Aorta (tissue), 5 donors: ENCODE results near the gene KLK4. TPM values are rescaled to one million over a fixed set of nuclear protein-coding genes. Genes with fewer than 3 reads are reported as not detected.

Experiments
- ATAC-seq: fragments of 200-7000 bp; cut with Tn5 transposase; one replicate; pipeline ENCODE4 v1.9.1; 2022; ENCODE audit warnings: moderate library complexity; ENCODE audit not compliant: low FRiP score
- DNase-seq, 2 donors: peaks; one replicate each; pipeline ENCODE4 v3.0.0-alpha.2; 2020
- H3K27ac ChIP-seq, 2 donors: one replicate each; pipeline ENCODE4 v1.5.1; 2013; ENCODE audit warnings: low read length in 2 of 2, mild to moderate bottlenecking in 2 of 2, moderate library complexity in 2 of 2, control low read depth in 1 of 2, inconsistent platforms in 1 of 2, low read depth in 1 of 2
- H3K27me3 ChIP-seq, 2 donors: one replicate each; pipeline ENCODE4 v1.6.1; 2013; ENCODE audit warnings: control low read depth in 1 of 2, low read length in 1 of 2, mild to moderate bottlenecking in 1 of 2, moderate library complexity in 1 of 2; ENCODE audit not compliant: insufficient read depth in 2 of 2, control insufficient read depth in 1 of 2
- H3K36me3 ChIP-seq, 2 donors: one replicate each; pipeline ENCODE4 v1.6.1; 2013; ENCODE audit warnings: control low read depth in 1 of 2, low read length in 1 of 2, mild to moderate bottlenecking in 1 of 2; ENCODE audit not compliant: insufficient read depth in 2 of 2, control insufficient read depth in 1 of 2
- H3K4me1 ChIP-seq, 2 donors: one replicate each; pipeline ENCODE4 v1.6.1; 2013; ENCODE audit warnings: low read length in 2 of 2, control low read depth in 1 of 2, mild to moderate bottlenecking in 1 of 2, moderate library complexity in 1 of 2; ENCODE audit not compliant: insufficient read depth in 2 of 2, control insufficient read depth in 1 of 2
- H3K4me3 ChIP-seq, 2 donors: one replicate each; pipeline ENCODE4 v1.5.1; 2013; ENCODE audit warnings: low read length in 2 of 2, control low read depth in 1 of 2, mild to moderate bottlenecking in 1 of 2
- H3K9me3 ChIP-seq: one replicate; pipeline ENCODE4 v1.6.1; 2013; ENCODE audit warnings: mild to moderate bottlenecking, low read length; ENCODE audit not compliant: control insufficient read depth
- WGBS, 2 donors: extraction: QIAGEN DNeasy Blood & Tissue Kit; methylation state at CpG; one replicate each; pipeline ENCODE4 v1.1.7; 2013; 5-methylcytosine and 5-hydroxymethylcytosine counted together
- intact Hi-C, 2 donors: fragments of 100-400 bp; cut with DNase I; formaldehyde crosslinking; loops; one replicate each; pipeline versions ENCODE4 v1.14.2 to v1.15.0; 2022
- polyA plus RNA-seq, 2 donors: library from polyadenylated mRNA; stranded (reverse); fragments of 200-250 nt; gene quantifications; one replicate each; pipeline ENCODE4 v1.2.3, GENCODE V29; 2013
- total RNA-seq, 2 donors: library from RNA; stranded (reverse); fragmentation: NEBNext Ultra II Directional; extraction: Animal tissue kit (Norgen Biotek cat#: 25700); gene quantifications; one replicate each; pipeline ENCODE4 v1.2.1, GENCODE V29; 2021
- donor health status: healthy with polysubstance abuse.
- donor health status: Bipolar disorder and iron deficiency.
- donor health status: DM: no; HTN: no; CAD: no.
- donor health status: DM: no; HTN: no; CAD: no.
- donor health status: DM: yes; HTN: yes; CAD: no.

Gene KLK4
- total and polyA plus RNA-seq, 4 donors = not detected

- DNase-seq = no peak
- Histone ChIP-seq H3K9me3 (peaks cover 8% of the 10 kb centered on the region), H3K27me3 (no peaks in the 10 kb centered on the region), H3K4me1 (no peaks in the 10 kb centered on the region), H3K27ac (no peak overlapping the region), H3K36me3 (no peaks in the 10 kb centered on the region), H3K4me3 (no peak overlapping the region)
- intact Hi-C loops = no loop called here
- 66 to 71% methylated on average over 2 of the region's 2 CpGs for WGBS, 2 donors
- no peak for ATAC-seq
Measured at GRCh38 chr19:50939596-50939995, 28.4 kb upstream of the KLK4 start.

DNA sequence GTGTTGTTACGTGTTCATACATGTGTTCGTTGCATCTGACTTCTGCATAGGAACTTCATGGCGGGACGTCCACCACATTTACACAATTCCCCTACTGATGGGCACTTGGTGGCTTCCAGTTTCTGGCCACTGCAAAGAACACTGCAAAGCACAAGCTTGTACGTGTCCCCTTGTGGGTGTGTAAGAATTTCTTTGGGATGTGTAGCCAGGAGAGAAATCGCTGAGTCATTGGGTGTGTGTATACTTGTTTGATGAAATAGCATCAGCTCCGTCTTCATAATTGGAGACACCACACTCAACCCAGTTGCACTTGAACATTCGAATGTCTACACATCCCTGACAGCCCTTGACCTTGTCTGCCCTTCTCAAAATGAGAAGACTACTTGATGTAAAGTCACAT is 22.4 kb upstream of the KLK4 start:
- H3K4me1 ChIP-seq = no peaks in the 10 kb centered on the region
- H3K36me3 ChIP-seq = no peaks in the 10 kb centered on the region
- DNase-seq = no peak
- H3K27ac ChIP-seq = no peak overlapping the region
- peaks cover 3% of the 10 kb centered on the region for H3K9me3 ChIP-seq
- no peak overlapping the region for H3K4me3 ChIP-seq
- H3K27me3 ChIP-seq = no peaks in the 10 kb centered on the region
- intact Hi-C loops = no loop called here
- WGBS, 2 donors = 74 to 75% methylated on average over 8 of the region's 8 CpGs
- no peak for ATAC-seq

DNA sequence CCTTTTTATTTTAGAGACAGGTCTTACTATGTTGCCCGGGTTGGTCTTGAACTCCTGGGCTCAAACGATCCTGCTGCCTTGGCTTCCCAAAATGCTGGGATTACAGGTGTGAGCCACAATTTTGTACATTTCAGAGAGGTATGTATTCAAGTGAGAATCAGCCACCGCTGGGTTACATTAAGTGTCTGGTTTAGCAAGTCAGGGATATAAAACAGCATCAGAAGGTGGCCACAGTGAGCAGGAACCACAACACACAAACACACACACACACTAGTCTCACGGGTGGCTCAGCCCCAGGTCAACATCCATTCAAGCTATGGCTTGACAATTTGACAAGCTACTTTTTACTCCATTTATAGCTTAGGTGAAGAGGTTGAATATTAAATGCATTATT is 21.5 kb upstream of the KLK4 start:
- ATAC-seq = no peak
- Histone ChIP-seq H3K4me1 (no peaks in the 10 kb centered on the region), H3K27ac (no peak overlapping the region), H3K4me3 (no peak overlapping the region), H3K36me3 (no peaks in the 10 kb centered on the region), H3K27me3 (no peaks in the 10 kb centered on the region), H3K9me3 (peaks cover 3% of the 10 kb centered on the region)
- intact Hi-C loops = no loop called here
- WGBS, 2 donors = 67 to 69% methylated on average over 4 of the region's 4 CpGs
- no peak for DNase-seq

GRCh38 chr19:50932018-50932689 is 21.0 kb upstream of the KLK4 start:
- no peaks in the 10 kb centered on the region for H3K4me1 ChIP-seq
- H3K27me3 ChIP-seq = no peaks in the 10 kb centered on the region
- H3K36me3 ChIP-seq = no peaks in the 10 kb centered on the region
- H3K27ac ChIP-seq = no peak overlapping the region
- no peak for DNase-seq
- intact Hi-C loops = no loop called here
- H3K9me3 ChIP-seq = peaks cover 3% of the 10 kb centered on the region
- no peak for ATAC-seq
- 73 to 80% methylated on average over 11 of the region's 11 CpGs for WGBS, 2 donors
- no peak overlapping the region for H3K4me3 ChIP-seq

DNA sequence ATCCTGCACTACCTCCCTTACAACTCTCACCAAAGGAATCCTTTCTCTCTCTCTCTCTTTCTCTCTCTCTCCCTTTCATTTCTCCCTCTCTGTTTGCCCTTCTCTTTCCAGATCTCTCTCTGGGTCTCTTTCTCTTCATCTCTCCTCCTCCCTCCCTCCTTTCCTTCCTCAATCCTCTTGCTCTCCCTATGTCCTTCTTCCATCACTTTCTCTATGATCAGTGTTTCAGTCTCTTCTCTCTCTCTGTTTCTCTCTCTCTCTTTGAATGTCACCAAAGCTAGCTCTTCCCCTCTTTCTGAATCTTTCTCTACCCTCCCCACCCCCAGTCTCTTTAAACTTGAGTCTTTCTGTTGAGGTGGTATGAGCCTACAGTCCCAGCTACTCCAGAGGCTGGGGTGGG is 19.8 kb upstream of the KLK4 start:
- H3K4me3 ChIP-seq = no peak overlapping the region
- intact Hi-C loops = no loop called here
- no peaks in the 10 kb centered on the region for H3K4me1 ChIP-seq
- no peaks in the 10 kb centered on the region for H3K36me3 ChIP-seq
- no peak for DNase-seq
- no peaks in the 10 kb centered on the region for H3K27me3 ChIP-seq
- ATAC-seq = no peak
- H3K27ac ChIP-seq = no peak overlapping the region
- no peaks in the 10 kb centered on the region for H3K9me3 ChIP-seq

- Histone ChIP-seq H3K4me1 (no peaks in the 10 kb centered on the region), H3K9me3 (no peaks in the 10 kb centered on the region), H3K27ac (no peak overlapping the region), H3K4me3 (no peak overlapping the region), H3K36me3 (no peaks in the 10 kb centered on the region), H3K27me3 (no peaks in the 10 kb centered on the region)
- ATAC-seq = no peak
- WGBS, 2 donors = 85 to 89% methylated on average over 5 of the region's 5 CpGs
- intact Hi-C loops = no loop called here
- no peak for DNase-seq
Measured at GRCh38 chr19:50928831-50929230, 17.6 kb upstream of the KLK4 start.

GRCh38 chr19:50926144-50926543 is 14.9 kb upstream of the KLK4 start:
- H3K27ac ChIP-seq = no peak overlapping the region
- H3K4me3 ChIP-seq = no peak overlapping the region
- no peaks in the 10 kb centered on the region for H3K36me3 ChIP-seq
- no peaks in the 10 kb centered on the region for H3K4me1 ChIP-seq
- H3K9me3 ChIP-seq = no peaks in the 10 kb centered on the region
- intact Hi-C loops = no loop called here
- ATAC-seq (no peak), DNase-seq (no peak)
- WGBS, 2 donors = 33 to 41% methylated on average over 11 of the region's 11 CpGs
- no peaks in the 10 kb centered on the region for H3K27me3 ChIP-seq

DNA sequence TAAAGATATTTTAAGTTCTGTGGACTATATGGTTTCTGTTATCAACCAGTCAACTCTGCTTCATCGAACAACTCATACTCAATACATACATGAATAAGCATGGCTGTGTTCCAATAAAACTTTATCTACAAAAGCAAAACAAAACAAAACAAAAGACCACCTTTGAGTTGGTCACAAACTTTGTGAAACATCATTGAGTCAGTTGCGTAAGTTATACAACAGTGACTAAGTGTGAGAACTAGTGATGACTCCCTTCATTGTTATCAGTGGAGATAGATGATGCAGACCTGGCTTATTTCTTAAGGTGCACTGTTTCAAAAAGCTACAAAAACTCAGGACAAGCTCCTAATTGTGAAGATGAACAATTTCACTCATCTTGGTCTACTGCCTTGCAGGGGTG is 14.5 kb upstream of the KLK4 start:
- ATAC-seq = no peak
- Histone ChIP-seq H3K4me1 (no peaks in the 10 kb centered on the region), H3K36me3 (no peaks in the 10 kb centered on the region), H3K27ac (no peak overlapping the region), H3K9me3 (no peaks in the 10 kb centered on the region), H3K27me3 (no peaks in the 10 kb centered on the region), H3K4me3 (no peak overlapping the region)
- DNase-seq = no peak
- WGBS, 2 donors = 74 to 79% methylated on average over 2 of the region's 2 CpGs
- intact Hi-C loops = no loop called here

DNA sequence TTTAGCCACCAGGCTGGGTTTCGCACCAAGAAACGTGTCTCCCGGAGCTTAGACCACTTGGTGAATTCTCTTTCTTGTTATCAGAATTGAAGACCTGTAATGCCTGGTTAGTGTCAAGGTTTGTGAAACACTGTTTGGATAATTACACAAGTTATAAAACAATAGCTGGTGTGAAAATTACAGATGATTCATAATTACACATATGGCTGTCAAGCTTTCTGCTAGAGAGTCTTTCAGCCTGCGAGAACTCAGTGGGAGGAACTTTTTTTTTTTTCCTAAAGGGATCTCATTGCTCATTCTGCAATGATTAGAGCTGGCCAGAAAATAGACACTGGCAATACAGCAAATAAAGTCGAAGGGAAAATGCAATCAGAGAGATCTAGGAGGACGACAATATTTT is 13.4 kb upstream of the KLK4 start:
- Histone ChIP-seq H3K27me3 (no peaks in the 10 kb centered on the region), H3K4me1 (no peaks in the 10 kb centered on the region), H3K9me3 (peaks cover 1% of the 10 kb centered on the region), H3K4me3 (no peak overlapping the region), H3K27ac (no peak overlapping the region), H3K36me3 (no peaks in the 10 kb centered on the region)
- no peak for ATAC-seq
- intact Hi-C loops = no loop called here
- 41 to 44% methylated on average over 6 of the region's 6 CpGs for WGBS, 2 donors
- DNase-seq = no peak
